ENCODE measurements around the gene KCNAB1. TPM values are rescaled to one million over a fixed set of nuclear protein-coding genes. Genes with fewer than 3 reads are reported as not detected.

The KCNAB1 gene
- total and polyA plus RNA-seq, 4 donors: 0.76 to 2.8 (median 1.0) TPM

DNA sequence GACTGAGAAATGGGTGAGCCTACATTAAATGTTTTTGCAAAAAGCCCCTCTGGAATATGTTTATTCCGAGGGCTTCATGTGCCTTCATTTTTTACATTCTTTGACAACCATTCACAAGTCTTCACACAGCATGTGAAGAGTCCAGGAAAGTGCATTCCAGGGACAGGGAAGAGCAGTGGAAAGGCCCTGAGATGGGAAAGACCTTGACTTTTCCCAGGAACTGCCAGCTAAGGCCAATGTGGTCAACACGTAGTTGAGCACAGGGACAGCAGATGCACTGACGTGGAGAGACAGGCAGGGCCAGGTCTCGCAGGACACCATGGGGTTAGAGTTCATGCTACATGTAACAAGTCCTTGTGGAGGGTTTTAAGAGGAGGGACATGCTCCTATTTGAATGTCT lies 412.8 kb downstream of the KCNAB1 start:
- peaks cover 0 to 4% (median 2%) of the 10 kb centered on the region in 4 donors for H3K36me3 ChIP-seq (ENCODE audit: control insufficient read depth in 4 of 4, insufficient read depth in 3 of 4, low read depth in 1 of 4, low read length in 3 of 4)
- H3K27ac ChIP-seq (ENCODE audit: low read depth in 1 of 2, low read length in 2 of 2): no peak overlapping the region
- no peak overlapping the region for H3K9ac ChIP-seq (ENCODE audit: low read depth in 1 of 2, low read length in 2 of 2)
- H3K27me3 ChIP-seq (ENCODE audit: control insufficient read depth in 4 of 4, insufficient read depth in 4 of 4, low read length in 3 of 4): no peaks in the 10 kb centered on the region
- no peaks in the 10 kb centered on the region for H3K9me3 ChIP-seq (ENCODE audit: control insufficient read depth in 4 of 4, low read length in 3 of 4)
- WGBS: 90% methylated on average over 4 of the region's 4 CpGs
- no peak for DNase-seq (ENCODE audit: low spot score)
- TF ChIP-seq FOXA2 (IDR thresholded peaks at IDR 0.05) (no peak), RXRA (IDR thresholded peaks at IDR 0.05) (no peak), GABPA (IDR thresholded peaks at IDR 0.05 in 1 of 2, conservative IDR thresholded peaks at IDR 0.05 in 1 of 2) (no peak), EGR1 (IDR thresholded peaks at IDR 0.05; ENCODE audit: low read depth in 2 of 2) (no peak), HNF4A (conservative IDR thresholded peaks at IDR 0.05) (no peak), YY1 (IDR thresholded peaks at IDR 0.05) (no peak), RAD21 (IDR thresholded peaks at IDR 0.05) (no peak), JUND (IDR thresholded peaks at IDR 0.05) (no peak)
- TF ChIP-seq, protein P1, sequence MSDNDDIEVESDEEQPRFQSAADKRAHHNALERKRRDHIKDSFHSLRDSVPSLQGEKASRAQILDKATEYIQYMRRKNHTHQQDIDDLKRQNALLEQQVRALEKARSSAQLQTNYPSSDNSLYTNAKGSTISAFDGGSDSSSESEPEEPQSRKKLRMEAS (IDR thresholded peaks at IDR 0.05): no peak
- TF ChIP-seq, protein P2, sequence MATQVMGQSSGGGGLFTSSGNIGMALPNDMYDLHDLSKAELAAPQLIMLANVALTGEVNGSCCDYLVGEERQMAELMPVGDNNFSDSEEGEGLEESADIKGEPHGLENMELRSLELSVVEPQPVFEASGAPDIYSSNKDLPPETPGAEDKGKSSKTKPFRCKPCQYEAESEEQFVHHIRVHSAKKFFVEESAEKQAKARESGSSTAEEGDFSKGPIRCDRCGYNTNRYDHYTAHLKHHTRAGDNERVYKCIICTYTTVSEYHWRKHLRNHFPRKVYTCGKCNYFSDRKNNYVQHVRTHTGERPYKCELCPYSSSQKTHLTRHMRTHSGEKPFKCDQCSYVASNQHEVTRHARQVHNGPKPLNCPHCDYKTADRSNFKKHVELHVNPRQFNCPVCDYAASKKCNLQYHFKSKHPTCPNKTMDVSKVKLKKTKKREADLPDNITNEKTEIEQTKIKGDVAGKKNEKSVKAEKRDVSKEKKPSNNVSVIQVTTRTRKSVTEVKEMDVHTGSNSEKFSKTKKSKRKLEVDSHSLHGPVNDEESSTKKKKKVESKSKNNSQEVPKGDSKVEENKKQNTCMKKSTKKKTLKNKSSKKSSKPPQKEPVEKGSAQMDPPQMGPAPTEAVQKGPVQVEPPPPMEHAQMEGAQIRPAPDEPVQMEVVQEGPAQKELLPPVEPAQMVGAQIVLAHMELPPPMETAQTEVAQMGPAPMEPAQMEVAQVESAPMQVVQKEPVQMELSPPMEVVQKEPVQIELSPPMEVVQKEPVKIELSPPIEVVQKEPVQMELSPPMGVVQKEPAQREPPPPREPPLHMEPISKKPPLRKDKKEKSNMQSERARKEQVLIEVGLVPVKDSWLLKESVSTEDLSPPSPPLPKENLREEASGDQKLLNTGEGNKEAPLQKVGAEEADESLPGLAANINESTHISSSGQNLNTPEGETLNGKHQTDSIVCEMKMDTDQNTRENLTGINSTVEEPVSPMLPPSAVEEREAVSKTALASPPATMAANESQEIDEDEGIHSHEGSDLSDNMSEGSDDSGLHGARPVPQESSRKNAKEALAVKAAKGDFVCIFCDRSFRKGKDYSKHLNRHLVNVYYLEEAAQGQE (IDR thresholded peaks at IDR 0.05): no peak
- TF ChIP-seq, protein P3, sequence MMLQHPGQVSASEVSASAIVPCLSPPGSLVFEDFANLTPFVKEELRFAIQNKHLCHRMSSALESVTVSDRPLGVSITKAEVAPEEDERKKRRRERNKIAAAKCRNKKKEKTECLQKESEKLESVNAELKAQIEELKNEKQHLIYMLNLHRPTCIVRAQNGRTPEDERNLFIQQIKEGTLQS (IDR thresholded peaks at IDR 0.05): no peak
- H3K4me3 ChIP-seq (ENCODE audit: low read depth in 1 of 3, low read length in 3 of 3): no peak overlapping the region
- H3K4me1 ChIP-seq (ENCODE audit: control insufficient read depth in 4 of 4, insufficient read depth in 4 of 4, low read length in 3 of 4): peaks cover 0 to 10% (median 8%) of the 10 kb centered on the region in 4 donors

GRCh38 chr3:156535162-156535627 lies 414.8 kb downstream of the KCNAB1 start:
- TF ChIP-seq, protein P3 (IDR thresholded peaks at IDR 0.05): peak; percentile 73
- TF ChIP-seq FOXA2 (IDR thresholded peaks at IDR 0.05): no peak
- TF ChIP-seq NR2F2 (IDR thresholded peaks at IDR 0.05): peak; percentile 73
- TF ChIP-seq, protein P4, sequence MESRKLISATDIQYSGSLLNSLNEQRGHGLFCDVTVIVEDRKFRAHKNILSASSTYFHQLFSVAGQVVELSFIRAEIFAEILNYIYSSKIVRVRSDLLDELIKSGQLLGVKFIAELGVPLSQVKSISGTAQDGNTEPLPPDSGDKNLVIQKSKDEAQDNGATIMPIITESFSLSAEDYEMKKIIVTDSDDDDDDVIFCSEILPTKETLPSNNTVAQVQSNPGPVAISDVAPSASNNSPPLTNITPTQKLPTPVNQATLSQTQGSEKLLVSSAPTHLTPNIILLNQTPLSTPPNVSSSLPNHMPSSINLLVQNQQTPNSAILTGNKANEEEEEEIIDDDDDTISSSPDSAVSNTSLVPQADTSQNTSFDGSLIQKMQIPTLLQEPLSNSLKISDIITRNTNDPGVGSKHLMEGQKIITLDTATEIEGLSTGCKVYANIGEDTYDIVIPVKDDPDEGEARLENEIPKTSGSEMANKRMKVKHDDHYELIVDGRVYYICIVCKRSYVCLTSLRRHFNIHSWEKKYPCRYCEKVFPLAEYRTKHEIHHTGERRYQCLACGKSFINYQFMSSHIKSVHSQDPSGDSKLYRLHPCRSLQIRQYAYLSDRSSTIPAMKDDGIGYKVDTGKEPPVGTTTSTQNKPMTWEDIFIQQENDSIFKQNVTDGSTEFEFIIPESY (IDR thresholded peaks at IDR 0.05): no peak
- TF ChIP-seq FOXA1 (IDR thresholded peaks at IDR 0.05): no peak
- TF ChIP-seq HNF4A (conservative IDR thresholded peaks at IDR 0.05): peak; percentile 65 to 82
- TF ChIP-seq, protein P1 (IDR thresholded peaks at IDR 0.05): peak; percentile 24
- TF ChIP-seq, protein P2 (IDR thresholded peaks at IDR 0.05): no peak
- TF ChIP-seq, protein P5, sequence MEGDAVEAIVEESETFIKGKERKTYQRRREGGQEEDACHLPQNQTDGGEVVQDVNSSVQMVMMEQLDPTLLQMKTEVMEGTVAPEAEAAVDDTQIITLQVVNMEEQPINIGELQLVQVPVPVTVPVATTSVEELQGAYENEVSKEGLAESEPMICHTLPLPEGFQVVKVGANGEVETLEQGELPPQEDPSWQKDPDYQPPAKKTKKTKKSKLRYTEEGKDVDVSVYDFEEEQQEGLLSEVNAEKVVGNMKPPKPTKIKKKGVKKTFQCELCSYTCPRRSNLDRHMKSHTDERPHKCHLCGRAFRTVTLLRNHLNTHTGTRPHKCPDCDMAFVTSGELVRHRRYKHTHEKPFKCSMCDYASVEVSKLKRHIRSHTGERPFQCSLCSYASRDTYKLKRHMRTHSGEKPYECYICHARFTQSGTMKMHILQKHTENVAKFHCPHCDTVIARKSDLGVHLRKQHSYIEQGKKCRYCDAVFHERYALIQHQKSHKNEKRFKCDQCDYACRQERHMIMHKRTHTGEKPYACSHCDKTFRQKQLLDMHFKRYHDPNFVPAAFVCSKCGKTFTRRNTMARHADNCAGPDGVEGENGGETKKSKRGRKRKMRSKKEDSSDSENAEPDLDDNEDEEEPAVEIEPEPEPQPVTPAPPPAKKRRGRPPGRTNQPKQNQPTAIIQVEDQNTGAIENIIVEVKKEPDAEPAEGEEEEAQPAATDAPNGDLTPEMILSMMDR (IDR thresholded peaks at IDR 0.05; ENCODE audit: low read depth, low read length, missing input control): peak; percentile 16
- TF ChIP-seq JUND (IDR thresholded peaks at IDR 0.05): peak; percentile 88 to 89
- peak; percentile 76 to 82 for TF ChIP-seq RXRA (IDR thresholded peaks at IDR 0.05)
- TF ChIP-seq GABPA (IDR thresholded peaks at IDR 0.05 in 1 of 2, conservative IDR thresholded peaks at IDR 0.05 in 1 of 2): no peak
- TF ChIP-seq HNF4G (IDR thresholded peaks at IDR 0.05): no peak
- peak; percentile 71 for TF ChIP-seq SP1 (IDR thresholded peaks at IDR 0.05)
- TF ChIP-seq TAF1 (conservative IDR thresholded peaks at IDR 0.05): no peak
- TF ChIP-seq RAD21 (IDR thresholded peaks at IDR 0.05): peak; percentile 69 to 70
- no peak for TF ChIP-seq EGR1 (IDR thresholded peaks at IDR 0.05; ENCODE audit: low read depth in 2 of 2)
- TF ChIP-seq YY1 (IDR thresholded peaks at IDR 0.05): no peak
- 25% methylated on average over 4 of the region's 4 CpGs for WGBS
- Histone ChIP-seq H3K9me3 (ENCODE audit: control insufficient read depth in 4 of 4, low read length in 3 of 4) (no peaks in the 10 kb centered on the region), H3K4me1 (ENCODE audit: control insufficient read depth in 4 of 4, insufficient read depth in 4 of 4, low read length in 3 of 4) (peaks cover 0 to 10% (median 8%) of the 10 kb centered on the region in 4 donors), H3K9ac (ENCODE audit: low read depth in 1 of 2, low read length in 2 of 2) (no peak overlapping the region), H3K36me3 (ENCODE audit: control insufficient read depth in 4 of 4, insufficient read depth in 3 of 4, low read depth in 1 of 4, low read length in 3 of 4) (peaks cover 0 to 13% (median 7%) of the 10 kb centered on the region in 4 donors), H3K4me3 (ENCODE audit: low read depth in 1 of 3, low read length in 3 of 3) (no peak overlapping the region), H3K27me3 (ENCODE audit: control insufficient read depth in 4 of 4, insufficient read depth in 4 of 4, low read length in 3 of 4) (no peaks in the 10 kb centered on the region), H3K27ac (ENCODE audit: low read depth in 1 of 2, low read length in 2 of 2) (peak overlapping the region; percentile 22 to 60)
- peak; percentile 40 for DNase-seq (ENCODE audit: low spot score)

All from liver (tissue), 9 donors.